GM21390 (cell line): Measurements from ENCODE around the gene SMC1B.
"Not testable (repeated sequence)": the region's sequence is repeated elsewhere in the genome, so short reads cannot be mapped to it uniquely, and the experiment has no call there.

Experiments
- ATAC-seq: cut with Tn5 transposase; IDR thresholded peaks from one replicate; pipeline ENCODE4 v1.9.1; 2021; ENCODE audit not compliant: unreplicated experiment

Gene SMC1B

GRCh38 chr22:45305456-45306075 is 107.8 kb downstream of the SMC1B start:
- no peak for ATAC-seq

GRCh38 chr22:45304971-45305370 is 108.4 kb downstream of the SMC1B start:
- no peak for ATAC-seq

- ATAC-seq: no peak
Measured at GRCh38 chr22:45303181-45303580, 110.2 kb downstream of the SMC1B start.

GRCh38 chr22:45302751-45303150 is 110.6 kb downstream of the SMC1B start:
- ATAC-seq: no peak

GRCh38 chr22:45298934-45299505 is 114.4 kb downstream of the SMC1B start:
- no peak for ATAC-seq

- ATAC-seq: no peak
Measured at GRCh38 chr22:45296628-45297297, 116.6 kb downstream of the SMC1B start.

GRCh38 chr22:45295492-45295891 is 117.9 kb downstream of the SMC1B start:
- ATAC-seq: no peak

- not testable (repeated sequence) for ATAC-seq
Measured at GRCh38 chr22:45295004-45295403, 118.4 kb downstream of the SMC1B start.
